Measurements from ENCODE around the gene BTBD10.

The BTBD10 gene

DNA sequence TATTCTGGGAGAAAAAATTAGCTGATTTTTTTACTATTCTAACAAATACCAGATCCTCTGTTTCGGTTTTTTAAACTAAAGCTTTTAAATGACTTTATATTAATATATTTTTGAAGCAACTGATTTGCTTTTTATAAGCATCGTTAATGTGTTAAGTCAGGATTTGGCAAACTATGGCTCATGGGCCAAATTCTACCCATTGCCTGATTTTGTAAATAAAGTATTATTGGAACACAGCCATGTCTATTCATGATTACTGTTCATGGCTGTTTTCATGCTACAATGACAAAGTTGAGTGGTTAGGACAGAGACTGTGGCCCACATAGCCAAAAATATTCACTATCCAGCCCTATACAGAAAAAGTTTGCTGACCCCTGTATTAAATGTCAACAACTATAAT is 29.6 kb downstream of the BTBD10 start:
- TF ChIP-seq, protein P1, sequence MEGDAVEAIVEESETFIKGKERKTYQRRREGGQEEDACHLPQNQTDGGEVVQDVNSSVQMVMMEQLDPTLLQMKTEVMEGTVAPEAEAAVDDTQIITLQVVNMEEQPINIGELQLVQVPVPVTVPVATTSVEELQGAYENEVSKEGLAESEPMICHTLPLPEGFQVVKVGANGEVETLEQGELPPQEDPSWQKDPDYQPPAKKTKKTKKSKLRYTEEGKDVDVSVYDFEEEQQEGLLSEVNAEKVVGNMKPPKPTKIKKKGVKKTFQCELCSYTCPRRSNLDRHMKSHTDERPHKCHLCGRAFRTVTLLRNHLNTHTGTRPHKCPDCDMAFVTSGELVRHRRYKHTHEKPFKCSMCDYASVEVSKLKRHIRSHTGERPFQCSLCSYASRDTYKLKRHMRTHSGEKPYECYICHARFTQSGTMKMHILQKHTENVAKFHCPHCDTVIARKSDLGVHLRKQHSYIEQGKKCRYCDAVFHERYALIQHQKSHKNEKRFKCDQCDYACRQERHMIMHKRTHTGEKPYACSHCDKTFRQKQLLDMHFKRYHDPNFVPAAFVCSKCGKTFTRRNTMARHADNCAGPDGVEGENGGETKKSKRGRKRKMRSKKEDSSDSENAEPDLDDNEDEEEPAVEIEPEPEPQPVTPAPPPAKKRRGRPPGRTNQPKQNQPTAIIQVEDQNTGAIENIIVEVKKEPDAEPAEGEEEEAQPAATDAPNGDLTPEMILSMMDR (IDR thresholded peaks at IDR 0.05; ENCODE audit: insufficient read depth, low read depth, low read length, missing control alignments) = no peak
- DNase-seq (ENCODE audit: low read depth) = no peak
- H3K4me3 ChIP-seq (ENCODE audit: low read depth, low read length) = no peak overlapping the region

DNA sequence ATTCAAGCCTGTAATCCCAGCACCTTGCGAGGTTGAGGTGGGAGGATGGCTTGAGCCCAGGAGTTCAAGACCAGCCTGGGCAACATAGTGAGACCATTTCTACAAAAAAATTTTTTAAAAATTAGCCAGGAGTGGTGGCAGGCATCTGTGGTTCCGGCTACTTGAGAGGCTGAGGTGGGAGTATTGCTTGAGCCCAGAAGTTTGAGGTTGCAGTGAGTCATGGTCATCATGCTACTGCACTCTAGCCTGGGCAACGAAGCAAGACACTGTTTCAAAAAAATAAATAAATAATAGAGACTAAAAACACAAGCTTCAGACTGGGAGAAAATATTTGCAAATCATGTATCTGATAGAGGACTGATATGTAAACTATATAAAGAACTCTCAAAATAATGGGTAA is 33.2 kb downstream of the BTBD10 start:
- TF ChIP-seq, protein P1 (IDR thresholded peaks at IDR 0.05; ENCODE audit: insufficient read depth, low read depth, low read length, missing control alignments) = no peak
- DNase-seq (ENCODE audit: low read depth) = no peak
- H3K4me3 ChIP-seq (ENCODE audit: low read depth, low read length) = no peak overlapping the region

DNA sequence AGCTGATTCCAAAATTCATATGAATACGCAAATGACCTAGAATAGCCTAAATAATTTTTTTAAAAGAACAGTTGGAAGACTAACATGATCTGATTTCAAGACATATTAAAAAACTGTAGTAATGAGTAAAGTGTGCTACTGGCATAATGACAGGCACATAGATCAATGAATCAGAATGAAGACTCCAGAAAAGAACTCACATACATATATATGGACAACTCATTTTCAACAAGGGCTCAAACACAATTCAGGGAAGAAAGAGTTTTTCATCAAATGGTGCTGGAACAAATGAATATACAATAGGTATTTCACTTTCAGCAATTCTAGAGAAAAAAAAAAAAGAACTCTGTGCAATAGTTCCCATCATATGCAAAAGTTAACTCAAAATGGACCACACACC is 33.7 kb downstream of the BTBD10 start:
- no peak for DNase-seq (ENCODE audit: low read depth)
- TF ChIP-seq, protein P1 (IDR thresholded peaks at IDR 0.05; ENCODE audit: insufficient read depth, low read depth, low read length, missing control alignments) = no peak
- H3K4me3 ChIP-seq (ENCODE audit: low read depth, low read length) = no peak overlapping the region

DNA sequence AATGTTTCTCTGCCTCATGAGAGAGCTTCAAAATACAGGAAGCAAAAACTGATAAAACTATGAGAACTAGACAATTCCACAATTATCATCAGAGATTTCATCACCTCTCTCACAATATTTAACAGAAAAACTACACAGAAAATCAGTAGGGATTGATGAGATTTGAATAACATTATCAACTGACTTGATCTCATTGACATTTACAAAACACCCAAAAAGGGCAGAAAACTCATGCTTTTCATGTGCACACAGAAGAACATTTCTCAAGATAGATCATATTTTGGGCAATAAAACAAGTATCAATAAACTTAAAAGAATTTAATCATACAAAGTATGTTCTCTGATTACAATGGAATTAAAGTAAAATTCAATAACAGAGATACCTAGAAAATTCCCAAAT is 35.6 kb downstream of the BTBD10 start:
- H3K4me3 ChIP-seq (ENCODE audit: low read depth, low read length) = no peak overlapping the region
- no peak for DNase-seq (ENCODE audit: low read depth)
- TF ChIP-seq, protein P1 (IDR thresholded peaks at IDR 0.05; ENCODE audit: insufficient read depth, low read depth, low read length, missing control alignments) = no peak

DNA sequence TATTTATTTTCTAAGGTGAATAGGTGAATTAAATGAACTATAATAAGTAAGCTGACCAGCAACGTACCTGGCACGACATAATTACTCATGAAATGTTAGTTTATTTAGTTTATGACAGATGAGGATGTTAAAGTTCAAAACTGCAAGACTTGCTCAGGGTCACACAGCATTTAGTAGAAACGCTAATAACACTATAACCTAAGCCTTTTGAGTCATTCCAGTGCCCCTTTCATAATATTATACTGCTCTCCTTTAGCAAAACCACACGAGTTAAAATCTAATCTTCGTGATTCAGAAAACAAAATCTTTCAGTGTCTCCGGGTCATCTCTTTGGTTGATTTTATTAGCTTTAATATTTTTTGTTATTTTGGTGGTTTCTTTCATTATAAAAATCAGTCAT is 39.6 kb downstream of the BTBD10 start:
- TF ChIP-seq, protein P1 (IDR thresholded peaks at IDR 0.05; ENCODE audit: insufficient read depth, low read depth, low read length, missing control alignments) = no peak
- no peak for DNase-seq (ENCODE audit: low read depth)
- H3K4me3 ChIP-seq (ENCODE audit: low read depth, low read length) = no peak overlapping the region

DNA sequence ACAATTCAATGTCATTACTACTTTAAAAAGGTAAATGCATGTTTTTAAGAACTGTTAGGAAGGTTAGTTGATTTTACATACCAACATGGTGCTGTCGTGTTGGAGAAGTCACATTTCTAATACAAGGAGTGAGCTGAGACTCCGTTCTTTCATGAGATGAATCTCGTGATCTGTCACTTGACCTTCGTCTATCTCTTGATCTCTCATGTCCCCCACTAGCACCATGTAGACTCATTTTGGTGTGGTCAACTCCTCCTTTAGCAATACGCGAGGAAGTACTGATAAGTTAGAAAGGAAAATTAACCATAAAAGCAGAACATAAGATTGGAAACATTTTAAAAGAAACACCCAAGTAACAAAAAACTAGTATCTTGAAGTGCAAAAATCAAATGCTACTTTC is 41.5 kb downstream of the BTBD10 start:
- TF ChIP-seq, protein P1 (IDR thresholded peaks at IDR 0.05; ENCODE audit: insufficient read depth, low read depth, low read length, missing control alignments) = no peak
- no peak for DNase-seq (ENCODE audit: low read depth)
- H3K4me3 ChIP-seq (ENCODE audit: low read depth, low read length) = no peak overlapping the region

DNA sequence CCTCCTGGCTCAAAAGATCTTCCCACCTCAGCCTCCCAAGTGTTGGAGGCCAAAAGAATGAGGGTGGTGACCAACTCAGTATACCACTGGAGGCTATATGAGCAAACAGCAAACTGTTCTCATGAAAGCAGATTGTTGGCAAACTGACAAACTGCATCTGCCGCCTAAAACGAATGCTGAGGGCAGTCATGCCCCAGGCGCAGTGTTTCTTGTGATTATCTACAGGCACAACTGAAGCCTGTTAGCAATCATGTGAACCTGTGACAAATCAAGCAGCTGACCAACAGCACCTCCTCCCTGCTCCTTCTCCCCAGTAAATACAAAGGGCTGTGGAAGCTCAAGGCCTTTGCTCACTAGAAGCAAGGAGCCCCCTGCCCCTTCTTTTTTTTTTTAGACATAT is 47.8 kb downstream of the BTBD10 start:
- no peak overlapping the region for H3K4me3 ChIP-seq (ENCODE audit: low read depth, low read length)
- TF ChIP-seq, protein P1 (IDR thresholded peaks at IDR 0.05; ENCODE audit: insufficient read depth, low read depth, low read length, missing control alignments) = no peak
- no peak for DNase-seq (ENCODE audit: low read depth)
